ENCODE results near the gene RGS12.

Gene RGS12

GRCh38 chr4:3287271-3287971, 5.4 kb upstream of the RGS12 start:
- DNase-seq (ENCODE audit: insufficient read length, low spot score): no peak
- FAIRE-seq: no peak
- no peak for TF ChIP-seq PAX5 (IDR thresholded peaks at IDR 0.05; ENCODE audit: insufficient read depth, low read length, severe bottlenecking)
- TF ChIP-seq POU2F2 (IDR thresholded peaks at IDR 0.05; ENCODE audit: low read depth, low read length): no peak
- TF ChIP-seq TAF1 (IDR thresholded peaks at IDR 0.05; ENCODE audit: low read depth, low read length): no peak
- no peak for TF ChIP-seq SPI1 (IDR thresholded peaks at IDR 0.05; ENCODE audit: low read depth, low read length)
- TF ChIP-seq POLR2AphosphoS5 (IDR thresholded peaks at IDR 0.05; ENCODE audit: low read depth, low read length): no peak
- no peak for TF ChIP-seq POLR2A (IDR thresholded peaks at IDR 0.05; ENCODE audit: low read depth, low read length)

- TF ChIP-seq POU2F2 (IDR thresholded peaks at IDR 0.05; ENCODE audit: low read depth, low read length): no peak
- TF ChIP-seq SPI1 (IDR thresholded peaks at IDR 0.05; ENCODE audit: low read depth, low read length): no peak
- TF ChIP-seq PAX5 (IDR thresholded peaks at IDR 0.05; ENCODE audit: insufficient read depth, low read length, severe bottlenecking): no peak
- no peak for TF ChIP-seq TAF1 (IDR thresholded peaks at IDR 0.05; ENCODE audit: low read depth, low read length)
- TF ChIP-seq POLR2AphosphoS5 (IDR thresholded peaks at IDR 0.05; ENCODE audit: low read depth, low read length): no peak
- TF ChIP-seq POLR2A (IDR thresholded peaks at IDR 0.05; ENCODE audit: low read depth, low read length): no peak
- FAIRE-seq (no peak), DNase-seq (ENCODE audit: insufficient read length, low spot score) (no peak)
Observed at GRCh38 chr4:3287972-3288570, 4.8 kb upstream of the RGS12 start.

- FAIRE-seq (no peak), DNase-seq (ENCODE audit: insufficient read length, low spot score) (no peak)
- TF ChIP-seq TAF1 (IDR thresholded peaks at IDR 0.05; ENCODE audit: low read depth, low read length) (no peak), PAX5 (IDR thresholded peaks at IDR 0.05; ENCODE audit: insufficient read depth, low read length, severe bottlenecking) (no peak), POLR2A (IDR thresholded peaks at IDR 0.05; ENCODE audit: low read depth, low read length) (no peak), POLR2AphosphoS5 (IDR thresholded peaks at IDR 0.05; ENCODE audit: low read depth, low read length) (no peak), SPI1 (IDR thresholded peaks at IDR 0.05; ENCODE audit: low read depth, low read length) (no peak), POU2F2 (IDR thresholded peaks at IDR 0.05; ENCODE audit: low read depth, low read length) (no peak)
Observed at GRCh38 chr4:3288571-3289094, 4.2 kb upstream of the RGS12 start.

- no peak for FAIRE-seq
- no peak for DNase-seq (ENCODE audit: insufficient read length, low spot score)
- no peak for TF ChIP-seq POLR2A (IDR thresholded peaks at IDR 0.05; ENCODE audit: low read depth, low read length)
- TF ChIP-seq SPI1 (IDR thresholded peaks at IDR 0.05; ENCODE audit: low read depth, low read length): no peak
- TF ChIP-seq PAX5 (IDR thresholded peaks at IDR 0.05; ENCODE audit: insufficient read depth, low read length, severe bottlenecking): no peak
- no peak for TF ChIP-seq POLR2AphosphoS5 (IDR thresholded peaks at IDR 0.05; ENCODE audit: low read depth, low read length)
Observed at GRCh38 chr4:3290476-3290875, 2.3 kb upstream of the RGS12 start.

- FAIRE-seq: no peak
- no peak for DNase-seq (ENCODE audit: insufficient read length, low spot score)
- TF ChIP-seq POU2F2 (IDR thresholded peaks at IDR 0.05; ENCODE audit: low read depth, low read length): no peak
- no peak for TF ChIP-seq SPI1 (IDR thresholded peaks at IDR 0.05; ENCODE audit: low read depth, low read length)
- TF ChIP-seq POLR2A (IDR thresholded peaks at IDR 0.05; ENCODE audit: low read depth, low read length): no peak
- no peak for TF ChIP-seq POLR2AphosphoS5 (IDR thresholded peaks at IDR 0.05; ENCODE audit: low read depth, low read length)
- no peak for TF ChIP-seq TAF1 (IDR thresholded peaks at IDR 0.05; ENCODE audit: low read depth, low read length)
- no peak for TF ChIP-seq PAX5 (IDR thresholded peaks at IDR 0.05; ENCODE audit: insufficient read depth, low read length, severe bottlenecking)
Observed at GRCh38 chr4:3290889-3291321, 1.9 kb upstream of the RGS12 start.

GRCh38 chr4:3291411-3291968, 1.3 kb upstream of the RGS12 start:
- no peak for TF ChIP-seq TAF1 (IDR thresholded peaks at IDR 0.05; ENCODE audit: low read depth, low read length)
- TF ChIP-seq POLR2AphosphoS5 (IDR thresholded peaks at IDR 0.05; ENCODE audit: low read depth, low read length): no peak
- TF ChIP-seq POLR2A (IDR thresholded peaks at IDR 0.05; ENCODE audit: low read depth, low read length): no peak
- TF ChIP-seq PAX5 (IDR thresholded peaks at IDR 0.05; ENCODE audit: insufficient read depth, low read length, severe bottlenecking): no peak
- TF ChIP-seq SPI1 (IDR thresholded peaks at IDR 0.05; ENCODE audit: low read depth, low read length): no peak
- TF ChIP-seq POU2F2 (IDR thresholded peaks at IDR 0.05; ENCODE audit: low read depth, low read length): no peak
- DNase-seq (ENCODE audit: insufficient read length, low spot score): no peak
- no peak for FAIRE-seq

- FAIRE-seq: peak; percentile 33
- TF ChIP-seq POU2F2 (IDR thresholded peaks at IDR 0.05; ENCODE audit: low read depth, low read length) (no peak), POLR2A (IDR thresholded peaks at IDR 0.05; ENCODE audit: low read depth, low read length) (no peak), PAX5 (IDR thresholded peaks at IDR 0.05; ENCODE audit: insufficient read depth, low read length, severe bottlenecking) (no peak), TAF1 (IDR thresholded peaks at IDR 0.05; ENCODE audit: low read depth, low read length) (no peak), POLR2AphosphoS5 (IDR thresholded peaks at IDR 0.05; ENCODE audit: low read depth, low read length) (no peak), SPI1 (IDR thresholded peaks at IDR 0.05; ENCODE audit: low read depth, low read length) (no peak)
- DNase-seq (ENCODE audit: insufficient read length, low spot score): no peak
Observed at GRCh38 chr4:3291969-3292570, 751 bp upstream of the RGS12 start.

GRCh38 chr4:3293401-3294391, 875 bp downstream of the RGS12 start:
- DNase-seq (ENCODE audit: insufficient read length, low spot score) (no peak), FAIRE-seq (peak; percentile 35)
- TF ChIP-seq POLR2A (IDR thresholded peaks at IDR 0.05; ENCODE audit: low read depth, low read length) (no peak), TAF1 (IDR thresholded peaks at IDR 0.05; ENCODE audit: low read depth, low read length) (no peak), PAX5 (IDR thresholded peaks at IDR 0.05; ENCODE audit: insufficient read depth, low read length, severe bottlenecking) (no peak), POU2F2 (IDR thresholded peaks at IDR 0.05; ENCODE audit: low read depth, low read length) (no peak), SPI1 (IDR thresholded peaks at IDR 0.05; ENCODE audit: low read depth, low read length) (no peak), POLR2AphosphoS5 (IDR thresholded peaks at IDR 0.05; ENCODE audit: low read depth, low read length) (no peak)
